HepG2 (cell line): Measurements from ENCODE around the gene STK32C. TPM values are rescaled to one million over a fixed set of nuclear protein-coding genes. Genes with fewer than 3 reads are reported as not detected.

ENCODE experiments used
- ASH2L ChIP-seq: fragments of 300-600, 200-600 bp; sonication (generic); IDR thresholded peaks from 2 replicates; pipeline ENCODE4 v1.7.0; 2017; ENCODE audit warnings: low read depth, mild to moderate bottlenecking, moderate library complexity, mixed read lengths, low read length; ENCODE audit not compliant: insufficient read length
- CBFB ChIP-seq: sonication (generic); formaldehyde crosslinking; IDR thresholded peaks from 2 replicates; pipeline ENCODE4 v1.4.0; 2020; ENCODE audit warnings: missing genetic modification reagents
- E2F5 ChIP-seq: sonication (generic); formaldehyde crosslinking; conservative IDR thresholded peaks from 2 replicates; pipeline ENCODE4 v1.4.0; 2020; ENCODE audit warnings: missing genetic modification reagents
- ERF ChIP-seq: IDR thresholded peaks from 2 replicates; pipeline ENCODE4 v1.6.1; 2018; ENCODE audit warnings: missing biosample characterization, missing genetic modification reagents
- HBP1 ChIP-seq: IDR thresholded peaks from 2 replicates; pipeline ENCODE4 v1.6.1; 2016; ENCODE audit warnings: low read depth, control low read depth
- HNF4A ChIP-seq: sonication (generic); formaldehyde crosslinking; IDR thresholded peaks from 2 replicates; pipeline ENCODE4 v1.4.0; 2020; ENCODE audit warnings: missing genetic modification reagents
- HNRNPK ChIP-seq: fragments of 200-400 bp; formaldehyde crosslinking; IDR thresholded peaks from 2 replicates; pipeline ENCODE4 v1.6.1; 2018; ENCODE audit warnings: low read length, low read depth, moderate library complexity, mild to moderate bottlenecking; ENCODE audit not compliant: poor library complexity, severe bottlenecking
- ISX ChIP-seq: sonication (generic); formaldehyde crosslinking; conservative IDR thresholded peaks from 2 replicates; pipeline ENCODE4 v1.5.0; 2020; ENCODE audit warnings: missing genetic modification reagents
- KLF15 ChIP-seq: sonication (generic); formaldehyde crosslinking; IDR thresholded peaks from 2 replicates; pipeline ENCODE4 v1.8.1; 2023; ENCODE audit warnings: borderline replicate concordance, mild to moderate bottlenecking, inconsistent platforms, missing genetic modification reagents, mixed read lengths
- MAZ ChIP-seq, 2 experiments: sonication (generic) in 1 of 2; formaldehyde crosslinking in 1 of 2; IDR thresholded peaks; 2 replicates each; pipeline versions ENCODE4 v1.5.0 to v1.6.1; 2012 to 2020; ENCODE audit warnings: low read depth in 2 of 2, mild to moderate bottlenecking in 2 of 2, borderline replicate concordance in 1 of 2, improper control_type of control experiment in 1 of 2, low read length in 1 of 2, missing genetic modification reagents in 1 of 2, moderate library complexity in 1 of 2
- MXI1 ChIP-seq: IDR thresholded peaks from 3 replicates; pipeline ENCODE4 v1.6.1; 2012; ENCODE audit warnings: low read depth, low read length, inconsistent platforms, borderline replicate concordance
- NFYC ChIP-seq: IDR thresholded peaks from 2 replicates; pipeline ENCODE4 v1.6.1; 2016; ENCODE audit warnings: missing genetic modification reagents, missing compliant biosample characterization
- NR2F2 ChIP-seq: IDR thresholded peaks from 2 replicates; pipeline ENCODE4 v1.6.1; 2012; ENCODE audit warnings: low read depth, inconsistent platforms, borderline replicate concordance
- PHF21A ChIP-seq: sonication (generic); formaldehyde crosslinking; IDR thresholded peaks from 2 replicates; pipeline ENCODE4 v1.5.0; 2020; ENCODE audit warnings: mild to moderate bottlenecking, missing genetic modification reagents
- SP2 ChIP-seq: sonication (generic); formaldehyde crosslinking; IDR thresholded peaks from 2 replicates; pipeline ENCODE4 v1.5.1; 2020; ENCODE audit warnings: mild to moderate bottlenecking, missing genetic modification reagents
- SP5 ChIP-seq: IDR thresholded peaks from 2 replicates; pipeline ENCODE4 v1.6.1; 2016; ENCODE audit warnings: low read depth, borderline replicate concordance
- TGIF2 ChIP-seq: IDR thresholded peaks from 2 replicates; pipeline ENCODE4 v1.6.1; 2016; ENCODE audit warnings: control low read depth, missing compliant biosample characterization
- ZBTB43 ChIP-seq: sonication (generic); formaldehyde crosslinking; conservative IDR thresholded peaks from 2 replicates; pipeline ENCODE4 v1.4.0; 2020; ENCODE audit warnings: missing genetic modification reagents
- ZNF256 ChIP-seq: sonication (generic); formaldehyde crosslinking; conservative IDR thresholded peaks from 2 replicates; pipeline ENCODE4 v1.4.0; 2020; ENCODE audit warnings: missing genetic modification reagents
- ZNF674 ChIP-seq: sonication (generic); formaldehyde crosslinking; IDR thresholded peaks from 2 replicates; pipeline ENCODE4 v1.5.0; 2020; ENCODE audit warnings: low read depth, mild to moderate bottlenecking, missing genetic modification reagents
- ZSCAN21 ChIP-seq: sonication (generic); formaldehyde crosslinking; IDR thresholded peaks from 2 replicates; pipeline ENCODE4 v1.8.0; 2022; ENCODE audit warnings: mild to moderate bottlenecking, missing genetic modification reagents, moderate library complexity, borderline replicate concordance
- ZXDC ChIP-seq: sonication (generic); formaldehyde crosslinking; IDR thresholded peaks from 2 replicates; pipeline ENCODE4 v1.5.0; 2020; ENCODE audit warnings: mild to moderate bottlenecking, missing genetic modification reagents
- ZZZ3 ChIP-seq: sonication (generic); formaldehyde crosslinking; IDR thresholded peaks from 2 replicates; pipeline ENCODE4 v1.4.0; 2020; ENCODE audit warnings: missing genetic modification reagents, mild to moderate bottlenecking, borderline replicate concordance
- polyA plus RNA-seq, 8 experiments: library from polyadenylated mRNA; depleted of rRNA in 3 of 8; stranded (reverse) in 7 of 8; unstranded in 1 of 8; fragments of >200 nt; fragmentation: Illumina TruSeq in 4 of 8; extraction: Trizol in 4 of 8; gene quantifications; 2 replicates each; pipeline versions ENCODE4 v1.2.1 to v1.2.3, GENCODE V29; 2011 to 2016; ENCODE audit warnings: low read depth in 4 of 8, missing spikeins in 1 of 8, mixed read lengths in 1 of 8; ENCODE audit not compliant: insufficient read depth in 1 of 8
- total RNA-seq, 5 experiments: library from RNA; depleted of rRNA; stranded (reverse); fragments of >200 nt; fragmentation: Illumina TruSeq; extraction: Trizol; gene quantifications; 2 replicates each; pipeline ENCODE4 v1.2.3, GENCODE V29; 2016; ENCODE audit warnings: low read depth in 1 of 5

Gene STK32C
- total and polyA plus RNA-seq, 2 of the 13 experiments (the other 11 are each of a cell fraction or from before 2014, with no cell fraction given) = 10.9 to 19.4 TPM

- TF ChIP-seq ZXDC (CRISPR knock-in tag) = no peak
- TF ChIP-seq ZNF674 (CRISPR knock-in tag) = no peak
- 0 out of 2 replicates have a peak, but pooled peaks have one; percentile 4 for TF ChIP-seq E2F5
- TF ChIP-seq ZSCAN21 (CRISPR knock-in tag) = no peak
- no peak for TF ChIP-seq ZNF256
- no peak for TF ChIP-seq MAZ (IDR thresholded peaks at IDR 0.05; ENCODE audit: borderline replicate concordance, low read depth, low read length)
- peak; percentile 64 for TF ChIP-seq MAZ (CRISPR knock-in tag; IDR thresholded peaks at IDR 0.05; ENCODE audit: low read depth)
- no peak for TF ChIP-seq HBP1 (CRISPR knock-in tag)
- TF ChIP-seq ZBTB43 (CRISPR knock-in tag) = no peak
- TF ChIP-seq ERF (CRISPR knock-in tag) = no peak
- TF ChIP-seq ZZZ3 (CRISPR knock-in tag) = no peak
- 0 out of 2 replicates have a peak, but pooled peaks have one; percentile 21 for TF ChIP-seq TGIF2
- TF ChIP-seq ASH2L = peak; percentile 29
- no peak for TF ChIP-seq HNF4A (CRISPR knock-in tag)
- no peak for TF ChIP-seq NFYC (CRISPR knock-in tag)
- no peak for TF ChIP-seq CBFB (CRISPR knock-in tag)
- TF ChIP-seq KLF15 (CRISPR knock-in tag) = no peak
- TF ChIP-seq PHF21A (CRISPR knock-in tag) = peak; percentile 26; the same call in 1 of the 2 replicates
- TF ChIP-seq HNRNPK = no peak
- peak; percentile 86; the same call in 2 of the 3 replicates for TF ChIP-seq MXI1
- TF ChIP-seq ISX (CRISPR knock-in tag) = no peak
- TF ChIP-seq SP2 (CRISPR knock-in tag) = no peak
- no peak for TF ChIP-seq NR2F2
- no peak for TF ChIP-seq SP5 (CRISPR knock-in tag)
Observed at GRCh38 chr10:132306864-132307751, 642 bp downstream of the STK32C start (continued).
